Measurements from ENCODE around the gene TOP3A. TPM values are rescaled to one million over a fixed set of nuclear protein-coding genes. Genes with fewer than 3 reads are reported as not detected.

Gene TOP3A
- total RNA-seq, 1 donor from 2014 or later: 46.4 TPM

DNA sequence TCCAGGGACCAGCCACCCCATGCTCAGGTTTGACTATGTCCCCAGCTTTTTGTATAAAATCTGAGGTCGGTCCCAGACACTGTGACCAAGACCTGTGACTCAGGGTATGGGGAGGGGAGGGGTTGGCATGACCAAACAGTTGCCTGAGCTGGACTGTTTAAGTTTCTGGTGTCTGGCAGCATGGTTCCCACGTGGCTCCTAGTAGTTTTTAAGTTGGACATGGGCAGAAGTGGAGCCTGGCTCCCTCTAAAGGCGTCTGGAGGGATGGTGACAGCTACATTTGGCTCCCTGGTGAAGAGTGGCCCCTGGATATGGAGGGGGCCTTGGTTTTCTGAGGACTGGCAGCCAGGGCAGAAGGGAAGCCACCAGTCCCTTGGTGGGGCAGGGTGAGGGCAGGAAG, 8.2 kb upstream of the TOP3A start:
- TF ChIP-seq CTCF (IDR thresholded peaks at IDR 0.05): no peak
- ChIA-PET CTCF (no interaction called here), POLR2A (interaction anchor here (0.6 kb wide), 1 partner anchor 220 kb away, joined by 8 read pairs; no protein-coding TSS in a partner anchor)
- H3K27ac Mint-ChIP-seq: no peak overlapping the region
- H3K9me3 Mint-ChIP-seq: no peaks in the 10 kb centered on the region
- H3K27me3 Mint-ChIP-seq: no peaks in the 10 kb centered on the region
- no peak for ATAC-seq (ENCODE audit: low read depth)
- peaks cover 60% of the 10 kb centered on the region for H3K4me1 Mint-ChIP-seq
- DNase-seq: no peak
- intact Hi-C loops (cut with micrococcal nuclease): no loop called here
- peaks cover 79% of the 10 kb centered on the region for H3K36me3 Mint-ChIP-seq (ENCODE audit: low read depth)
- no peak overlapping the region for H3K4me3 Mint-ChIP-seq

GRCh38 chr17:18322522-18322921, 7.7 kb upstream of the TOP3A start:
- ATAC-seq (ENCODE audit: low read depth) (no peak), DNase-seq (no peak)
- ChIA-PET CTCF (no interaction called here), POLR2A (no interaction called here)
- Mint-ChIP-seq H3K36me3 (ENCODE audit: low read depth) (peaks cover 81% of the 10 kb centered on the region), H3K4me3 (no peak overlapping the region), H3K27me3 (no peaks in the 10 kb centered on the region), H3K9me3 (no peaks in the 10 kb centered on the region), H3K27ac (no peak overlapping the region), H3K4me1 (peaks cover 65% of the 10 kb centered on the region)
- TF ChIP-seq CTCF (IDR thresholded peaks at IDR 0.05): no peak
- intact Hi-C loops (cut with micrococcal nuclease): no loop called here

GRCh38 chr17:18321309-18321708, 6.5 kb upstream of the TOP3A start:
- Mint-ChIP-seq H3K36me3 (ENCODE audit: low read depth) (peaks cover 85% of the 10 kb centered on the region), H3K4me1 (peaks cover 74% of the 10 kb centered on the region), H3K27me3 (no peaks in the 10 kb centered on the region), H3K27ac (no peak overlapping the region), H3K4me3 (no peak overlapping the region), H3K9me3 (no peaks in the 10 kb centered on the region)
- DNase-seq (no peak), ATAC-seq (ENCODE audit: low read depth) (no peak)
- intact Hi-C loops (cut with micrococcal nuclease): no loop called here
- POLR2A ChIA-PET: no interaction called here
- TF ChIP-seq CTCF (IDR thresholded peaks at IDR 0.05): no peak
- CTCF ChIA-PET: interaction anchor here (1.0 kb wide), 1 partner anchor 15 kb away, joined by 3 read pairs; no protein-coding TSS in a partner anchor

- H3K36me3 Mint-ChIP-seq (ENCODE audit: low read depth): peaks cover 89% of the 10 kb centered on the region
- TF ChIP-seq CTCF (IDR thresholded peaks at IDR 0.05): no peak
Observed at GRCh38 chr17:18320301-18320700, 5.5 kb upstream of the TOP3A start.

DNA sequence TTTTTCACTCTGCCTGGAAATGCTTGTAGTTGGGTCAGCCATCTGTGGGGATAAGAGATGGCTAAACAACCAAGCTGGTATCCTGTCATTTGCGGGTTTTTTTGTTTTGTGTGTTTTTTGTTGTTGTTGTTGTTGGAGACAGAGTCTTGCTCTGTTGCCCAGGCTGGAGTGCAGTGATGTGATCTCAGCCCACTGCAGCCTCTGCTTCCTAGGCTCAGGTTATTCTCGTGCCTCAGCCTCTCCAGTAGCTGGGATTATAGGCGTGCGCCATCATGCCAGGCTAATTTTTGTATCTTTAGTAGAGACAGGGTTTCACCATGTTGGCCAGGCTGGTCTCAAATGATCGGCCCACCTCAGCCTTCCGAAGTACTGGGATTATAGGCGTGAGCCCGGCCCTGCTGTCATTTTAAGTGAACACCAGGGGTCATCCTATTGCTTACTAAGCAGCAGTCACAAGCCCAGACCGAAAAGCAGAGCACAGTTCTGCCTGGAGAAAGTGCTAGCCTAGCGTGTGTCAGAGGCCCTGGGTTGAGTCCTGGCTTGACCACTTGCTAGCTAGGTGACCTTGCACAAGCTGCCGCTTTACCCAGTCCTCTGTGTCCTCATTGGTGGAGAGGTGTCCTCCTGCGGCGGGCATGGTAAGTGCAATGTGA, 4.9 kb upstream of the TOP3A start:
- Mint-ChIP-seq H3K27me3 (no peaks in the 10 kb centered on the region), H3K4me3 (no peak overlapping the region), H3K27ac (peak overlapping the region; percentile 30), H3K9me3 (no peaks in the 10 kb centered on the region), H3K36me3 (ENCODE audit: low read depth) (peaks cover 89% of the 10 kb centered on the region), H3K4me1 (peaks cover 74% of the 10 kb centered on the region)
- ChIA-PET POLR2A (interaction anchor here (1.0 kb wide), 1 partner anchor 13 kb away, joined by 4 read pairs; no protein-coding TSS in a partner anchor), CTCF (no interaction called here)
- intact Hi-C loops (cut with micrococcal nuclease): loop anchor here (5.0 to 10.0 kb wide), 3 partner anchors 165 to 463 kb away; partner anchors contain the start of genes ATPAF2, GID4 and TVP23B
- ATAC-seq (ENCODE audit: low read depth): no peak
- DNase-seq: no peak
- no peak for TF ChIP-seq CTCF (IDR thresholded peaks at IDR 0.05)

More at GRCh38 chr17:18320301-18320700, 5.5 kb upstream of the TOP3A start:
- H3K27ac Mint-ChIP-seq: no peak overlapping the region
- POLR2A ChIA-PET: interaction anchor here (1.0 kb wide), 1 partner anchor 13 kb away, joined by 4 read pairs; no protein-coding TSS in a partner anchor
- intact Hi-C loops (cut with micrococcal nuclease): no loop called here
- H3K4me3 Mint-ChIP-seq: no peak overlapping the region
- ATAC-seq (ENCODE audit: low read depth): no peak
- CTCF ChIA-PET: no interaction called here
- no peak for DNase-seq
- H3K9me3 Mint-ChIP-seq: no peaks in the 10 kb centered on the region
- peaks cover 74% of the 10 kb centered on the region for H3K4me1 Mint-ChIP-seq
- no peaks in the 10 kb centered on the region for H3K27me3 Mint-ChIP-seq

Data from activated B cell treated with CpG ODN at 0.5 μM for 24 hours (primary cell).